Astrocyte of the hippocampus (primary cell): ENCODE results near the gene DIAPH3.
A peak's percentile ranks its signal among the peaks of the same experiment; 100 is the strongest.

Source experiments
- DNase-seq: peaks from one replicate; pipeline ENCODE4 v3.0.0; 2011; ENCODE audit warnings: low read depth, low spot score

DIAPH3 gene

GRCh38 chr13:59677966-59678814, 485.5 kb downstream of the DIAPH3 start:
- peak; percentile 75 for DNase-seq

- no peak for DNase-seq
Measured at GRCh38 chr13:59677430-59677829, 486.3 kb downstream of the DIAPH3 start.

GRCh38 chr13:59674616-59675015, 489.1 kb downstream of the DIAPH3 start:
- DNase-seq = no peak

- DNase-seq = peak; percentile 83
Measured at GRCh38 chr13:59673286-59673685, 490.4 kb downstream of the DIAPH3 start.

- no peak for DNase-seq
Measured at GRCh38 chr13:59672445-59672844, 491.3 kb downstream of the DIAPH3 start.

GRCh38 chr13:59671881-59672280, 491.8 kb downstream of the DIAPH3 start:
- no peak for DNase-seq

GRCh38 chr13:59666504-59666903, 497.2 kb downstream of the DIAPH3 start:
- DNase-seq = no peak

- DNase-seq = no peak
Measured at GRCh38 chr13:59665732-59666131, 498.0 kb downstream of the DIAPH3 start.

GRCh38 chr13:59665184-59665583, 498.5 kb downstream of the DIAPH3 start:
- no peak for DNase-seq

GRCh38 chr13:59664586-59664985, 499.1 kb downstream of the DIAPH3 start:
- DNase-seq = no peak

GRCh38 chr13:59663707-59664106, 500.0 kb downstream of the DIAPH3 start:
- DNase-seq = no peak

GRCh38 chr13:59660582-59660981, 503.1 kb downstream of the DIAPH3 start:
- no peak for DNase-seq

GRCh38 chr13:59659981-59660380, 503.7 kb downstream of the DIAPH3 start:
- no peak for DNase-seq

GRCh38 chr13:59658738-59659330, 504.9 kb downstream of the DIAPH3 start:
- no peak for DNase-seq

- no peak for DNase-seq
Measured at GRCh38 chr13:59658027-59658737, 505.5 kb downstream of the DIAPH3 start.

- DNase-seq = no peak
Measured at GRCh38 chr13:59653916-59654315, 509.8 kb downstream of the DIAPH3 start.

GRCh38 chr13:59651479-59651878, 512.2 kb downstream of the DIAPH3 start:
- DNase-seq = no peak

- DNase-seq = peak; percentile 46
Measured at GRCh38 chr13:59643906-59644626, 519.7 kb downstream of the DIAPH3 start.

GRCh38 chr13:59643364-59643841, 520.3 kb downstream of the DIAPH3 start:
- DNase-seq = no peak

- peak; percentile 40 for DNase-seq
Measured at GRCh38 chr13:59641817-59642216, 521.9 kb downstream of the DIAPH3 start.

GRCh38 chr13:59641261-59641660, 522.5 kb downstream of the DIAPH3 start:
- no peak for DNase-seq

- DNase-seq = no peak
Measured at GRCh38 chr13:59638404-59638803, 525.3 kb downstream of the DIAPH3 start.
